Tibial nerve (tissue), 4 donors: ENCODE results near the gene PRPF18.

Experiments
- EP300 ChIP-seq, 2 donors: sonication (generic); formaldehyde crosslinking; IDR thresholded peaks; one replicate each; pipeline ENCODE4 v1.6.1; 2017; ENCODE audit warnings: antibody characterized with exemption in 2 of 2, mild to moderate bottlenecking in 1 of 2
- POLR2A ChIP-seq, 2 donors: fragments of 450-650 bp; IDR thresholded peaks; one replicate each; pipeline ENCODE4 v1.6.1; 2017; ENCODE audit warnings: antibody characterized with exemption in 2 of 2, mild to moderate bottlenecking in 2 of 2, moderate library complexity in 2 of 2
- TF ChIP-seq, protein P1 (sequence below), 5 experiments: fragments of 200-600 bp in 3 of 5; fragments of 450-650 bp in 2 of 5; sonication (generic) in 3 of 5; IDR thresholded peaks; one replicate each; pipeline ENCODE4 v1.5.1; 2016 to 2019; ENCODE audit warnings: antibody characterized with exemption in 5 of 5, mild to moderate bottlenecking in 3 of 5, moderate library complexity in 2 of 5

- TF ChIP-seq, protein P1, sequence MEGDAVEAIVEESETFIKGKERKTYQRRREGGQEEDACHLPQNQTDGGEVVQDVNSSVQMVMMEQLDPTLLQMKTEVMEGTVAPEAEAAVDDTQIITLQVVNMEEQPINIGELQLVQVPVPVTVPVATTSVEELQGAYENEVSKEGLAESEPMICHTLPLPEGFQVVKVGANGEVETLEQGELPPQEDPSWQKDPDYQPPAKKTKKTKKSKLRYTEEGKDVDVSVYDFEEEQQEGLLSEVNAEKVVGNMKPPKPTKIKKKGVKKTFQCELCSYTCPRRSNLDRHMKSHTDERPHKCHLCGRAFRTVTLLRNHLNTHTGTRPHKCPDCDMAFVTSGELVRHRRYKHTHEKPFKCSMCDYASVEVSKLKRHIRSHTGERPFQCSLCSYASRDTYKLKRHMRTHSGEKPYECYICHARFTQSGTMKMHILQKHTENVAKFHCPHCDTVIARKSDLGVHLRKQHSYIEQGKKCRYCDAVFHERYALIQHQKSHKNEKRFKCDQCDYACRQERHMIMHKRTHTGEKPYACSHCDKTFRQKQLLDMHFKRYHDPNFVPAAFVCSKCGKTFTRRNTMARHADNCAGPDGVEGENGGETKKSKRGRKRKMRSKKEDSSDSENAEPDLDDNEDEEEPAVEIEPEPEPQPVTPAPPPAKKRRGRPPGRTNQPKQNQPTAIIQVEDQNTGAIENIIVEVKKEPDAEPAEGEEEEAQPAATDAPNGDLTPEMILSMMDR (IDR thresholded peaks at IDR 0.05), result no peak
- TF ChIP-seq POLR2A (IDR thresholded peaks at IDR 0.05) (no peak), EP300 (IDR thresholded peaks at IDR 0.05) (no peak)
These were observed 83.1 kb downstream of the PRPF18 start for GRCh38 chr10:13669901-13670300.
